SJSA1 (cell line): ENCODE results near the gene HSFX3. TPM values are rescaled to one million over a fixed set of nuclear protein-coding genes. Genes with fewer than 3 reads are reported as not detected.
"Not testable (repeated sequence)": the region's sequence is repeated elsewhere in the genome, so short reads cannot be mapped to it uniquely, and the experiment has no call there.

ENCODE experiments used
- DNase-seq, 2 experiments: peaks; one replicate each; pipeline ENCODE4 v3.0.0-alpha.2; 2015 to 2020; ENCODE audit warnings: low spot score in 2 of 2, low read depth in 1 of 2
- H3K27ac ChIP-seq: fragments of 250-450 bp; sonication (Bioruptor Pico); 2 replicates; pipeline ENCODE4 v1.5.1; 2020; ENCODE audit warnings: mild to moderate bottlenecking, moderate library complexity
- H3K27me3 ChIP-seq: fragments of 250-450 bp; sonication (Bioruptor Pico); replicated peaks from 2 replicates; pipeline ENCODE4 v1.5.1; 2020; ENCODE audit warnings: mild to moderate bottlenecking, moderate library complexity
- H3K36me3 ChIP-seq: fragments of 250-450 bp; sonication (Bioruptor Pico); 2 replicates; pipeline ENCODE4 v1.5.1; 2020; ENCODE audit warnings: mild to moderate bottlenecking
- H3K4me1 ChIP-seq: fragments of 250-450 bp; sonication (Bioruptor Pico); replicated peaks from 2 replicates; pipeline ENCODE4 v1.6.1; 2021; ENCODE audit warnings: mild to moderate bottlenecking
- H3K4me3 ChIP-seq: fragments of 250-450 bp; sonication (Bioruptor Pico); 2 replicates; pipeline ENCODE4 v1.5.1; 2020; ENCODE audit warnings: mild to moderate bottlenecking
- H3K9me3 ChIP-seq: fragments of 250-450 bp; sonication (Bioruptor Pico); replicated peaks from 2 replicates; pipeline ENCODE4 v1.5.1; 2020; ENCODE audit warnings: mild to moderate bottlenecking
- total RNA-seq: library from RNA; depleted of rRNA; stranded (reverse); fragments of >200 nt; shearing (Covaris generic); gene quantifications from 2 replicates; pipeline ENCODE4 v1.2.3, GENCODE V29; 2014

The HSFX3 gene
- total RNA-seq, 1 experiment from 2014 or later: not detected

GRCh38 chrX:149537474-149537873, 12.2 kb downstream of the HSFX3 start:
- not testable (repeated sequence) for H3K4me3 ChIP-seq, DNase-seq, H3K27ac ChIP-seq, H3K27me3 ChIP-seq, H3K4me1 ChIP-seq, H3K36me3 ChIP-seq, H3K9me3 ChIP-seq

- H3K27ac ChIP-seq, H3K4me1 ChIP-seq, H3K36me3 ChIP-seq, DNase-seq, H3K9me3 ChIP-seq, H3K4me3 ChIP-seq, H3K27me3 ChIP-seq: not testable (repeated sequence)
Measured at GRCh38 chrX:149534926-149535602, 14.7 kb downstream of the HSFX3 start.

GRCh38 chrX:149533999-149534398, 15.7 kb downstream of the HSFX3 start:
- not testable (repeated sequence) for H3K4me1 ChIP-seq, H3K27ac ChIP-seq, H3K4me3 ChIP-seq, DNase-seq, H3K9me3 ChIP-seq, H3K36me3 ChIP-seq, H3K27me3 ChIP-seq

- not testable (repeated sequence) for H3K36me3 ChIP-seq, H3K4me3 ChIP-seq, H3K27ac ChIP-seq, H3K27me3 ChIP-seq, H3K9me3 ChIP-seq, H3K4me1 ChIP-seq, DNase-seq
Measured at GRCh38 chrX:149532868-149533267, 16.9 kb downstream of the HSFX3 start.

GRCh38 chrX:149531599-149531998, 18.1 kb downstream of the HSFX3 start:
- no peak for DNase-seq
- no peak overlapping the region for H3K4me3 ChIP-seq
- no peaks in the 10 kb centered on the region for H3K4me1 ChIP-seq
- H3K36me3 ChIP-seq: no peaks in the 10 kb centered on the region
- H3K27ac ChIP-seq: no peak overlapping the region
- no peaks in the 10 kb centered on the region for H3K27me3 ChIP-seq
- H3K9me3 ChIP-seq: no peaks in the 10 kb centered on the region

- H3K27ac ChIP-seq: no peak overlapping the region
- DNase-seq: no peak
- no peaks in the 10 kb centered on the region for H3K4me1 ChIP-seq
- no peaks in the 10 kb centered on the region for H3K27me3 ChIP-seq
- H3K36me3 ChIP-seq: no peaks in the 10 kb centered on the region
- no peak overlapping the region for H3K4me3 ChIP-seq
- H3K9me3 ChIP-seq: no peaks in the 10 kb centered on the region
Measured at GRCh38 chrX:149528381-149528780, 21.3 kb downstream of the HSFX3 start.

GRCh38 chrX:149527705-149528104, 22.0 kb downstream of the HSFX3 start:
- no peaks in the 10 kb centered on the region for H3K27me3 ChIP-seq

GRCh38 chrX:149526318-149527033, 23.2 kb downstream of the HSFX3 start:
- DNase-seq, H3K4me3 ChIP-seq, H3K27me3 ChIP-seq, H3K9me3 ChIP-seq, H3K36me3 ChIP-seq, H3K27ac ChIP-seq, H3K4me1 ChIP-seq: not testable (repeated sequence)

More at GRCh38 chrX:149527705-149528104, 22.0 kb downstream of the HSFX3 start:
- H3K27ac ChIP-seq: no peak overlapping the region
- no peaks in the 10 kb centered on the region for H3K9me3 ChIP-seq
- no peak overlapping the region for H3K4me3 ChIP-seq
- no peaks in the 10 kb centered on the region for H3K36me3 ChIP-seq
- no peak for DNase-seq
- H3K4me1 ChIP-seq: no peaks in the 10 kb centered on the region

GRCh38 chrX:149525903-149526302, 23.8 kb downstream of the HSFX3 start:
- not testable (repeated sequence) for H3K4me3 ChIP-seq, H3K9me3 ChIP-seq, DNase-seq, H3K4me1 ChIP-seq, H3K27me3 ChIP-seq, H3K27ac ChIP-seq, H3K36me3 ChIP-seq

GRCh38 chrX:149525389-149525788, 24.3 kb downstream of the HSFX3 start:
- H3K4me1 ChIP-seq, H3K27ac ChIP-seq, H3K36me3 ChIP-seq, H3K4me3 ChIP-seq, H3K27me3 ChIP-seq, H3K9me3 ChIP-seq: not testable (repeated sequence)
- peak; percentile 42 to 67 for DNase-seq

GRCh38 chrX:149522916-149523315, 26.8 kb downstream of the HSFX3 start:
- no peak overlapping the region for H3K4me3 ChIP-seq
- no peak for DNase-seq
- H3K27ac ChIP-seq: no peak overlapping the region
- no peaks in the 10 kb centered on the region for H3K9me3 ChIP-seq
- H3K4me1 ChIP-seq: no peaks in the 10 kb centered on the region
- H3K36me3 ChIP-seq: no peaks in the 10 kb centered on the region
- no peaks in the 10 kb centered on the region for H3K27me3 ChIP-seq

GRCh38 chrX:149521438-149521837, 28.3 kb downstream of the HSFX3 start:
- H3K27ac ChIP-seq: no peak overlapping the region

GRCh38 chrX:149520636-149521277, 29.0 kb downstream of the HSFX3 start:
- H3K36me3 ChIP-seq, H3K4me1 ChIP-seq, H3K27ac ChIP-seq, H3K27me3 ChIP-seq, H3K4me3 ChIP-seq, DNase-seq, H3K9me3 ChIP-seq: not testable (repeated sequence)

More at GRCh38 chrX:149521438-149521837, 28.3 kb downstream of the HSFX3 start:
- DNase-seq: no peak
- Histone ChIP-seq H3K27me3 (no peaks in the 10 kb centered on the region; the same call in 1 of the 2 replicates), H3K4me1 (no peaks in the 10 kb centered on the region), H3K4me3 (no peak overlapping the region), H3K9me3 (no peaks in the 10 kb centered on the region), H3K36me3 (no peaks in the 10 kb centered on the region)

- no peaks in the 10 kb centered on the region; the same call in 1 of the 2 replicates for H3K27me3 ChIP-seq
- H3K36me3 ChIP-seq: no peaks in the 10 kb centered on the region
- no peak for DNase-seq
- no peaks in the 10 kb centered on the region for H3K4me1 ChIP-seq
- H3K4me3 ChIP-seq: no peak overlapping the region
- no peaks in the 10 kb centered on the region for H3K9me3 ChIP-seq
- no peak overlapping the region for H3K27ac ChIP-seq
Measured at GRCh38 chrX:149518236-149518635, 31.5 kb downstream of the HSFX3 start.
